Inflammatory macrophage (primary cell): ENCODE results near the gene FTCD.
A peak's percentile ranks its signal among the peaks of the same experiment; 100 is the strongest.
"Not testable (repeated sequence)": the region's sequence is repeated elsewhere in the genome, so short reads cannot be mapped to it uniquely, and the experiment has no call there.

Experiments
- DNase-seq, 2 donors: peaks; one replicate each; pipeline ENCODE4 v3.0.0-alpha.2; 2020 to 2022

The FTCD gene

GRCh38 chr21:46170436-46171193, 15.2 kb upstream of the FTCD start:
- DNase-seq = not testable (repeated sequence)

DNA sequence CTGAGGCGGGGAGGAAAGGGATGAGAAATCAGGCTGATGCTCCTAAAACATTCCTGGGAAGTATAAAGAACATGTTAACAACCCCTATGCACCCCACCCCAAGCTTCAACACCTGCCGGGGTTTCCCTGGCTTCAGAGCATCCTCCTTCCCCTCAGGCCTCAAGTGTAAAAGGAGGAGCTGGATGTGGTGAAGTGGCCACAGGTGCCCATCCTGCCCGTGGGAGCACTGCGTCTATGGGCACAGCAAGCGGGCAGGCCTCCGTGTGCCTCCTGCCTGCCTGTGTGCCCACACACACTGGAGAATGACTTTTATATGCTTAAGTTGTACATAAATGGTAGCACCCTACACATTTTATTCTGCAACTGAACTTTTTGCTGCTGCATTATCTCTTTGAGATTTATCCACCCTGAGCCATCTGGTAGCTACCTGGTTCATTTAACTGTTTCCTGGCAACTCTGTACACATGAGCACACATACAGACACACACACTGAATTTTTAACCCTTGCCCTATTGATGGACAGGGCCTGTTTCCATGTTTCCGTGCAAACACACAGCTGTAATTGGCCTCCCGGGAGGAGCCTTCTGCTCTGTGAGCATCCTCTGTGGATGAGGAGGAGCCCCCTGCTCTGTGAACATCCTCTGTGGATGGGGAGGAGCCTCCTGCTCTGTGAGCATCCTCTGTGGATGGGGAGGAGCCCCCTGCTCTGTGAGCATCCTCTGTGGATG, 13.4 kb upstream of the FTCD start:
- no peak for DNase-seq

GRCh38 chr21:46168238-46168637, 12.9 kb upstream of the FTCD start:
- DNase-seq = no peak

DNA sequence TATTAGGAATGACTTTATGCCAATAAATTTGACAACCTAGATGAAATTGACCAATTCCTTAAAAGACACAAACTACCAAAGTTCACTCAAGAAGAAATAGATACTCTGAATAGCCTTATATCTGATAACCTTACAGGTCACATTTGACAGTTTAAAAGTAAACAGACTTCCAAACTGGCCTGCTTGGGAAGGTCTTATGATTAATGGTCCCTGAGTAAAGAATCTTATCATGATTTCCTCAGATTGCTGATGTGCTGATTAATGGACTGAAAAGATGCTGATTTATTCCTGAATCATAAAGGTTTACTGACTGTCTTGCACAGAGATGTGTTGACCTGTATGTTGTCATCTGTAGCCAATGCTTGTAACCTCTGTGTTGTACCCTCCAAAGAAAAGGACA, 9.7 kb upstream of the FTCD start:
- no peak for DNase-seq

DNA sequence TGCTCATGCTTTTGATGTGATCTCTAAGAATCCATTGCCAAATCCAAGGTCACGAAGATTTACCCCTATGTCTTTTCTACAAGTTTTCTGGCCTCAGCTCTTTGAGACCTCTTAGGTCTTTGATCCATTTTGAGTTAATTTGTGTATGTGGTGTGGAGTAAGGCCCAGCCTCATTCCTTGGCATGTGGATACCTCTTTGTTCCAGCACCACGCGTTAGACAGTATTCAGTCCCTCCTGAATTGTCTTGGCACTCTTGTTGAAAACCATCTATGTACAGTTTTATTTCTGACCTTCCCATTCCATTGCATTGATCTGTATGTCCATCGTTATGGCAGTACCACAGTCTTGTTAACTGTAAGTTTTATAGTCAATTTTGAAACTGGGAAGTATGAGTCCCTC, 8.0 kb upstream of the FTCD start:
- no peak for DNase-seq

- DNase-seq = no peak
These were observed 6.5 kb upstream of the FTCD start for GRCh38 chr21:46161633-46162592.

DNA sequence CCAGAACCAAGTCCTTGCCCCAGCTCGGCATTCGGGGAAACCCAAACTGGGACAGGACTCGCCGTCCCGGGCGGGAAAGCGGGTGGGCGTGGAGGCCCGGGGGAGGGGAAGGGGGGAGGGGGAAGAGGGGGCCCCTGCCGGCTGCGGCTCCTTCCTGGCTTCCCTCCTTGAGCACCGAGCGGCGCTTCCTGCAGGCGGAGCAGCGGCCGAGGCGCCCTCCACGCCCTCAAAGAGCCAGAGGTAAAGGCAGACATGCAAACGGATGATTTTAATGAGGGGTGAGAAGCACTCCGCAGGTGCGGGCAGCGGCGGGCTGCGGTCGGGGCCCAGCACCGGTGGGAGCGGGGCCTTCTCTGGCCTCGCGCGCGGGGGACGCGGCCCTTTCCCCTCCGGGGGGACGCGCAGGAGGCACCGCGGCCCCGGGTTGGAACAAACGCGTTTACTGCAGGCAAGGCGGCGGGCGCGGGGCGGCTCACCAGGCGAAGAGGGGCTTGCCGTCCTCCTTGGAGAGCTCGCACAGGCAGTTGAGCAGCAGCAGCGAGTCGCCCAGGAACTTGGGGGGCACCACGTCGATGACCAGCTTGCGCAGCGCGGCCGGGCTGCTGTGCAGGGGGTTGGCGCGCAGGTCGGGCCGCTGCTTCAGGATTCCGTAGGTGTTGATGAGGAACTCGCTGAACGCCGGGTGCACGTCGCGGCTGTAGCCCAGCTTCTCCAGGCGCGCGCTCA, 5.7 kb upstream of the FTCD start:
- DNase-seq = no peak

DNA sequence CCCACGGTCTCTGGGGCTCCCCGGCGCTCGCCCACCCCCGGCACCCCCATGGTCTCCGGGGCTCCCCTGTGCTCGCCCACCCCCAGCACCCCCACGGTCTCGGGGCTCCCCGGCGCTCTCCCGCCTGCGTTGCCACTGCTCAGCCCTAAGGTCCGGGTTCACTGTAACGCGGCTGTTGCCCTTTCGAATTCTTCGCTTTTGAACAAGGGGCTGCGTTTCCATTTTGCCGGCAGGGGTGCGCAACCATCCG, 5.2 kb upstream of the FTCD start:
- DNase-seq = no peak

DNA sequence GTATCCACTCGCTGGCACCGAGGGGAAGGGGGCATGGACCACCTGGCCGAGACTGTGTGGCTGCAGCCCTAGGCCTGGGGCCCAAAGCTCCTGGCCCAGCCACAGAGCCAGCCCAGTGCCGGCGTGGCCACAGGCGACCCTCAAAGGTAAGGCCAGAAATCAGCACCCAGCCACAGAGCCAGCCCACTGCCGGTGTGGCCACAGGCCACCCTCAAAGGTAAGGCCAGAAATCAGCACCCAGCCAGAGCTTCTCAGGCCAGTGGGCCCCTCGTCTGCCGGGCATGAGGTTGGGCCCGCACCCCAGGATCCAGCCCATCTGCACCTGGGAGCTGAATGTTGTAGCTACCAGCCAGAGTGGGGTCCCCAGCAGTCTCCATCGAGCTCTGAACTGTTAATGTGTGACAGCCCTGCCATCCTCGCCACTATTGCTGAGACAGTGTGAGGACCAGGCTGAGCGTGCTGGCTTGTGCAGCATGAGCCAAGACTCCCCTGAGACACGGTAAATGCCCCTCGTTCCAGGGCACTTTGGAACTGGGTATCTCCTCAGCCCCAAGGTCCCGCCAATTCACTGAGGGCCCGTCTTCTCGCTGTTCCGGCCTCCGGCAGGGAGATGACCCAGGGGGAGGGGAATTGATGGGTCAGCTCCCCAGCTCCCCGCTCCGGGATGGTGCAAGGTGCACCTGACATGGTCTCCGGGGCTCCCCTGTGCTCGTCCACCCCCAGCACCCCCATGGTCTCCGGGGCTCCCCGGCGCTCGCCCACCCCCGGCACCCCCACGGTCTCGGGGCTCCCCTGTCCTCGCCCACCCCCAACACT, 4.7 kb upstream of the FTCD start:
- no peak for DNase-seq

GRCh38 chr21:46159390-46159789, 4.0 kb upstream of the FTCD start:
- no peak for DNase-seq

DNA sequence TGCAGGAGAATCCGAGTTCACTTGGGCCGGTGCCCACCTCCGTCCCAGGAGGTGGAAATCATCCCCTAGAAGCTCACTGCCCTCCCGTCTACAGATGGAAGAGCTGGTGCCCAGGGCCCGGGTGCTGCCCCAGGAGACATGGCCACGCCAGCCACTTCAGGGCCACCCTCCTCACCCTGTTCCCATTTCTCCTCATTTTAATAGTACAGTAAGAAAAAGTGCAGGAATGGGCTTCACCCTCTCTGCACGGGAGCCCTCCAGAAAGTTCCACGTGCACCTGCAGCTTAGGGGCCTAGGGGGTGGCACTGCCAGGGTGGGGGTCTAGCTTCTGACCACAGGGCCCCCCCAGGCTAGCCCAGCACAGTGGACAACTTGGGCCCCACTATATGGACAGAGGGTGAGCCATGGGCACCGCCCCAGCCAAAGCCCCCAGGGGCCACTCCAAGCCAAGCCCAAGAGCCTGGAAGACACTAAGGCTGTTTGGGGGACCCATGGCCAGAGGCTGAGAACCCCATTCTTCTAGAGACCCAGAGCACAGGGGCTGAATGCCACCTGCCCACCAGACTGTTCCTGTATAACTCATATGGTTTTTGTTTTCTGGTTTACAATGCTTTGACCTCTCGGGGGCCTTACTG, 3.4 kb upstream of the FTCD start:
- no peak for DNase-seq

- DNase-seq = no peak
These were observed 2.6 kb upstream of the FTCD start for GRCh38 chr21:46157987-46158451.

- no peak for DNase-seq
These were observed 2.1 kb upstream of the FTCD start for GRCh38 chr21:46157396-46157986.

- no peak for DNase-seq
These were observed 1.3 kb upstream of the FTCD start for GRCh38 chr21:46156678-46157077.

GRCh38 chr21:46156378-46156645, 933 bp upstream of the FTCD start:
- no peak for DNase-seq

- no peak for DNase-seq
These were observed 345 bp downstream of the FTCD start for GRCh38 chr21:46154955-46155513.

DNA sequence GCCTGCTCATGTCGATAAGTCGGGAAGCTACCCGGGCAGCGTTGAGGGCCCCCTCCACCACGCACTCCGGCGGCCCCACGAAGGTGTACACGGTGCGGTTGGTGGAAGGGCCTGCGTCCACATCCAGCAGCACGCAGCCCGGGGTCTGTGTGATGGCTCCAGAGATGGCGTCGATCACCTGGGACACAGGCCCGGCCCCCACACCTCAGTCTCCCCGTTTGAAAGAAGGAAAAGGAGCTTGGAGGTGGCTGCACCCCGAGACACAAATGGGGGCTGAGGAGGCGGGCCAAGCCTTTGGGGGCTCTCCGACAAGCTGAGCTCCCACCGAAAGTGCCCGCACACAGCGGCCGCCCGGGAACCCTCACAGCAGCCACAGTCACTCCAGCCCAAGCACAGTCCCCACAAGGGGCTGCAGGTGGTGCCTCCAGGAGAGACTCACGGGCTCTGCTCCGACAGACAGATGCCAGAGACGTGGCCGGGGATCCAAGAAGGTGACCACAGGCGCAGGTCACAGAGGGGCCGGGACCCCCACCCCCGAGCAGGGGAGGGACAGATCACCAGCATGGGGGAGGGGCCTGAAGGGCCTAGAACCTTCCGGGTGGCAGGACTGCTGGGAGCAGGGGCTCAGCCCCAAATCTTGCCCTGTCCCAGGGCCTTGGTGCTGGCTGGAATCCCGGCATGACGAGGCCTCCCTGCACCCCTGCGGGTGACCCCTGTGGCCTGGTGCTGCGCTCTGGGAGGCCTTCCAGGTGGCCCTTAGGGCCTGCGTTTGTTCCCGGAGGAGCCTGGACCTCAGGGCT, 1.0 kb downstream of the FTCD start:
- no peak for DNase-seq

- DNase-seq = peak in 1 of 2 donors; percentile 14
These were observed 1.9 kb downstream of the FTCD start for GRCh38 chr21:46153247-46154154.

DNA sequence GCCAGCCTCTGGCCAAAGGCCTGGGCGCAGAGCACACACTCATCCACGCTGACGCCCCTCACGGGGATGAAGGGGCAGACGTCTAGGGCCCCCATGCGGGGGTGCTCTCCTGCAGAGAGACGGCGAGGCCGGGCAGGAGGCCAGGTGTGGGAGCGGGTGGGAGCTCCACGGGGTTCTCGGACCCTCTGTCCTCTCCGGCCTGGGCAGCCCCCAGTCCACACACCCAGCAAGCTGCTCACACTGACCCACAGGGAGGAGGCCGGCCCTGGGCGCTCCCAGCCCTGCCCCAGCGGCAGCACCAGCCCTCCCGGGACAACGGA, 2.5 kb downstream of the FTCD start:
- no peak for DNase-seq
